Caco-2 (cell line): ENCODE results near the gene GAS5. TPM values are rescaled to one million over a fixed set of nuclear protein-coding genes. Genes with fewer than 3 reads are reported as not detected.

Experiments used
- BruUV-seq: library from RNA; stranded (reverse); fragments of 400-500 nt; replicated peaks from 2 replicates; lab custom pipeline; 2021; lab: Mats Ljungman, UMichigan
- CTCF ChIA-PET: fragments of 300-600 bp; sonication (Branson Sonifier 250); formaldehyde crosslinking; loops from one replicate; lab custom pipeline; 2022; ENCODE audit warnings: antibody characterized with exemption; lab: Charles Lee
- POLR2A ChIA-PET: fragments of 300-600 bp; sonication (Branson Sonifier 250); formaldehyde crosslinking; loops from one replicate; lab custom pipeline; 2022; ENCODE audit warnings: antibody characterized with exemption; lab: Charles Lee
- DNase-seq, 2 experiments: peaks; one replicate each; pipeline versions ENCODE4 v3.0.0 to v3.0.0-alpha.2; 2020 to 2022
- H3K27me3 ChIP-seq: replicated peaks from 2 replicates; pipeline ENCODE4 v1.6.0; 2011; ENCODE audit warnings: low read length; ENCODE audit not compliant: control insufficient read depth, insufficient read depth
- H3K36me3 ChIP-seq: 2 replicates; pipeline ENCODE4 v1.5.1; 2011; ENCODE audit warnings: low read length; ENCODE audit not compliant: control insufficient read depth, insufficient read depth
- H3K4me1 ChIP-seq: fragments of 250-450 bp; sonication (Bioruptor Pico); 2 replicates; pipeline ENCODE4 v1.5.1; 2020; ENCODE audit warnings: mild to moderate bottlenecking
- H3K4me3 ChIP-seq: 2 replicates; pipeline ENCODE4 v1.5.1; 2011; ENCODE audit warnings: low read depth, mild to moderate bottlenecking, control low read depth, low read length
- H3K9me3 ChIP-seq: fragments of 250-450 bp; sonication (Bioruptor Pico); 2 replicates; pipeline ENCODE4 v1.5.1; 2020; ENCODE audit warnings: mild to moderate bottlenecking, moderate library complexity
- H3K27ac Mint-ChIP-seq: one replicate; pipeline ENCODE4 v1.8.0; 2022; ENCODE audit warnings: mixed read lengths; ENCODE audit not compliant: unreplicated experiment
- H3K27me3 Mint-ChIP-seq: one replicate; pipeline ENCODE4 v1.8.0; 2022; ENCODE audit warnings: mixed read lengths; ENCODE audit not compliant: insufficient read depth, unreplicated experiment
- H3K36me3 Mint-ChIP-seq: one replicate; pipeline ENCODE4 v1.8.0; 2022; ENCODE audit warnings: mild to moderate bottlenecking, mixed read lengths; ENCODE audit not compliant: insufficient read depth, unreplicated experiment
- H3K4me1 Mint-ChIP-seq: one replicate; pipeline ENCODE4 v1.8.0; 2022; ENCODE audit warnings: low read depth, mixed read lengths; ENCODE audit not compliant: unreplicated experiment
- H3K4me3 Mint-ChIP-seq: one replicate; pipeline ENCODE4 v1.8.0; 2022; ENCODE audit warnings: mild to moderate bottlenecking, moderate library complexity, mixed read lengths; ENCODE audit not compliant: unreplicated experiment
- H3K9me3 Mint-ChIP-seq: one replicate; pipeline ENCODE4 v1.8.0; 2022; ENCODE audit warnings: mixed read lengths; ENCODE audit not compliant: unreplicated experiment
- CTCF ChIP-seq, 2 experiments: fragments of 200-600 bp in 1 of 2; IDR thresholded peaks; 1 replicate in 1 of 2; 2 replicates in 1 of 2; pipeline versions ENCODE4 v1.5.1 to v1.8.0; 2011 to 2022; ENCODE audit warnings: antibody characterized with exemption in 1 of 2, control low read depth in 1 of 2, inconsistent platforms in 1 of 2, low read depth in 1 of 2, low read length in 1 of 2, mild to moderate bottlenecking in 1 of 2, moderate library complexity in 1 of 2; ENCODE audit not compliant: insufficient read depth in 1 of 2, severe bottlenecking in 1 of 2, unreplicated experiment in 1 of 2
- intact Hi-C: fragments of 100-400 bp; cut with micrococcal nuclease; formaldehyde crosslinking; loops from one replicate; pipeline ENCODE4 v1.10.0; 2022; ENCODE audit not compliant: unreplicated experiment
- total RNA-seq: library from RNA; stranded (reverse); gene quantifications from 2 replicates; pipeline ENCODE4 v1.2.3, GENCODE V29; 2022

Gene GAS5
- total RNA-seq, 1 experiment from 2014 or later: 641 TPM

DNA sequence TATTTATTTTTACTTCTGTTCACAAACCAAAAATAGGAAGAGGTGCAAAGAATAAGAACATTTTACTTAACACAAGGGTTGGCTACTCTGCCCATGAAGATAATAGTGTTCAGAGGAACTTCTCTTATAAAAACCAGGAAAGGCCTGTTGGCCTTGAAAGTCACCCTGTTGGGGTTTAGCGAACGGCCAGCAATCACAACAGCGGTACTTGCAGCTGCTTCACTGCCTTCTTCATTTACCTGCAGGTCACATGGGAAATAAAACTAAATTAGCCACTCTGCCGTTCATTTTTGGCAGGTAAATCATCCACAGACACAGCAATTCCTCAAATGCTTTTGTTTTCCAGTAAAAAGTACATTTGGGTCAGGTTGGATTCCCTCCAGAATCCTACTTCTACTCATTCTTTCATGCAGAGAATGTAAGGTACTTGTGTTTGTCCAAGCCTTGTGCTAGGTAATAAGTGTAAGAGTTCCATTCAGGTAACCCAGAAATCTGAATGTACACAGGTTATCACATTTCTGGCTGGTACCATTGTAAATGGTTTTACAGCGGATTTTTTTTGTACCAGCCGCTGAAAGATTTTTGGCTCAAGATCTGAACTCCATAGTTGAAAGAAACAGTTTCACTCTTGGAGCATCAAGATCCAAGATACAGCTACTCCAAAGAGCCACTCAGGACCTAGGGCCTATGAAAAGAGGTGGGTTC lies 36.2 kb upstream of the GAS5 start:
- ChIA-PET CTCF (no interaction called here), POLR2A (no interaction called here)
- TF ChIP-seq CTCF (IDR thresholded peaks at IDR 0.05; ENCODE audit: insufficient read depth in 1 of 2, low read depth in 1 of 2, low read length in 1 of 2, severe bottlenecking in 1 of 2, unreplicated experiment in 1 of 2): no peak
- no peaks in the 10 kb centered on the region for H3K27me3 Mint-ChIP-seq
- H3K4me1 ChIP-seq: no peaks in the 10 kb centered on the region
- H3K4me3 Mint-ChIP-seq: no peak overlapping the region
- H3K27ac Mint-ChIP-seq: no peak overlapping the region
- no peaks in the 10 kb centered on the region for H3K36me3 Mint-ChIP-seq
- no TSS peak for BruUV-seq
- DNase-seq: no peak
- H3K4me1 Mint-ChIP-seq: no peaks in the 10 kb centered on the region
- no peaks in the 10 kb centered on the region for H3K27me3 ChIP-seq
- H3K4me3 ChIP-seq: no peak overlapping the region
- no peaks in the 10 kb centered on the region for H3K9me3 ChIP-seq
- no peaks in the 10 kb centered on the region for H3K9me3 Mint-ChIP-seq
- intact Hi-C loops: no loop called here
- no peaks in the 10 kb centered on the region for H3K36me3 ChIP-seq

DNA sequence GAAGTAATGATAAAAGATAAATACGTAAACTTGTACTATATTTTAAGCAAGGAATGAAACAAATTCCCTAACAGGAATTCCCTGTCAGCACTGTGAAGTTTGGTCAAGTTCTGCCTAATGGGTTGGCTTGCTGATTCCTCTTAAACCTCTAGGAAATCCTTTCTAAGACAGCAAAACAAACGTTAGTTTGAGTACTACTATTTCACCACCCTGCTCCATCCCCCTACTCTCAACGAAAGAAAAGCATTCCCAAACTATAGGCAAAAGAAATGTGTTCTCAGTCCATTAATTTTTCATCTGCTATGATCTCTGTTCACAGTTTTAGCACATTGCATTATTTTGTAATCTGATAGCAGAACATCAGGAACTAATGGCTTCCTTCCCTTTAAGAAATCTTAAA lies 33.2 kb upstream of the GAS5 start:
- Mint-ChIP-seq H3K27me3 (no peaks in the 10 kb centered on the region), H3K36me3 (no peaks in the 10 kb centered on the region), H3K4me1 (no peaks in the 10 kb centered on the region), H3K27ac (no peak overlapping the region), H3K4me3 (no peak overlapping the region), H3K9me3 (no peaks in the 10 kb centered on the region)
- intact Hi-C loops: no loop called here
- no peak for TF ChIP-seq CTCF (IDR thresholded peaks at IDR 0.05; ENCODE audit: insufficient read depth in 1 of 2, low read depth in 1 of 2, low read length in 1 of 2, severe bottlenecking in 1 of 2, unreplicated experiment in 1 of 2)
- ChIA-PET CTCF (no interaction called here), POLR2A (no interaction called here)
- Histone ChIP-seq H3K4me1 (no peaks in the 10 kb centered on the region), H3K27me3 (no peaks in the 10 kb centered on the region), H3K36me3 (no peaks in the 10 kb centered on the region), H3K9me3 (no peaks in the 10 kb centered on the region), H3K4me3 (no peak overlapping the region)
- BruUV-seq: no TSS peak
- DNase-seq: no peak

GRCh38 chr1:173900427-173900826 lies 32.6 kb upstream of the GAS5 start:
- Mint-ChIP-seq H3K4me1 (no peaks in the 10 kb centered on the region), H3K27me3 (no peaks in the 10 kb centered on the region), H3K27ac (no peak overlapping the region), H3K4me3 (no peak overlapping the region), H3K36me3 (no peaks in the 10 kb centered on the region), H3K9me3 (no peaks in the 10 kb centered on the region)
- BruUV-seq: no TSS peak
- no peak for DNase-seq
- H3K36me3 ChIP-seq: no peaks in the 10 kb centered on the region
- H3K9me3 ChIP-seq: no peaks in the 10 kb centered on the region
- intact Hi-C loops: no loop called here
- H3K4me3 ChIP-seq: no peak overlapping the region
- no peaks in the 10 kb centered on the region for H3K27me3 ChIP-seq
- TF ChIP-seq CTCF (IDR thresholded peaks at IDR 0.05; ENCODE audit: insufficient read depth in 1 of 2, low read depth in 1 of 2, low read length in 1 of 2, severe bottlenecking in 1 of 2, unreplicated experiment in 1 of 2): no peak
- no peaks in the 10 kb centered on the region for H3K4me1 ChIP-seq
- ChIA-PET POLR2A (no interaction called here), CTCF (no interaction called here)
